ENCODE measurements around the gene TEX28.
A peak's percentile ranks its signal among the peaks of the same experiment; 100 is the strongest.
"Not testable (repeated sequence)": the region's sequence is repeated elsewhere in the genome, so short reads cannot be mapped to it uniquely, and the experiment has no call there.

TEX28 gene, protein sequence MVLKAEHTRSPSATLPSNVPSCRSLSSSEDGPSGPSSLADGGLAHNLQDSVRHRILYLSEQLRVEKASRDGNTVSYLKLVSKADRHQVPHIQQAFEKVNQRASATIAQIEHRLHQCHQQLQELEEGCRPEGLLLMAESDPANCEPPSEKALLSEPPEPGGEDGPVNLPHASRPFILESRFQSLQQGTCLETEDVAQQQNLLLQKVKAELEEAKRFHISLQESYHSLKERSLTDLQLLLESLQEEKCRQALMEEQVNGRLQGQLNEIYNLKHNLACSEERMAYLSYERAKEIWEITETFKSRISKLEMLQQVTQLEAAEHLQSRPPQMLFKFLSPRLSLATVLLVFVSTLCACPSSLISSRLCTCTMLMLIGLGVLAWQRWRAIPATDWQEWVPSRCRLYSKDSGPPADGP

GRCh38 chrX:154294791-154295574 is at the start of gene TEX28:
TEX28 (minus strand) TSS chrX:154295124; CDS start chrX:154292117, 3,007 bp downstream.
- DNase-seq (ENCODE audit: low read depth, low spot score) = no peak

GRCh38 chrX:154343620-154344019 is 48.7 kb upstream of the TEX28 start:
- DNase-seq (ENCODE audit: low read depth, low spot score) = not testable (repeated sequence)

GRCh38 chrX:154343063-154343462 is 48.1 kb upstream of the TEX28 start:
- not testable (repeated sequence) for DNase-seq (ENCODE audit: low read depth, low spot score)

DNA sequence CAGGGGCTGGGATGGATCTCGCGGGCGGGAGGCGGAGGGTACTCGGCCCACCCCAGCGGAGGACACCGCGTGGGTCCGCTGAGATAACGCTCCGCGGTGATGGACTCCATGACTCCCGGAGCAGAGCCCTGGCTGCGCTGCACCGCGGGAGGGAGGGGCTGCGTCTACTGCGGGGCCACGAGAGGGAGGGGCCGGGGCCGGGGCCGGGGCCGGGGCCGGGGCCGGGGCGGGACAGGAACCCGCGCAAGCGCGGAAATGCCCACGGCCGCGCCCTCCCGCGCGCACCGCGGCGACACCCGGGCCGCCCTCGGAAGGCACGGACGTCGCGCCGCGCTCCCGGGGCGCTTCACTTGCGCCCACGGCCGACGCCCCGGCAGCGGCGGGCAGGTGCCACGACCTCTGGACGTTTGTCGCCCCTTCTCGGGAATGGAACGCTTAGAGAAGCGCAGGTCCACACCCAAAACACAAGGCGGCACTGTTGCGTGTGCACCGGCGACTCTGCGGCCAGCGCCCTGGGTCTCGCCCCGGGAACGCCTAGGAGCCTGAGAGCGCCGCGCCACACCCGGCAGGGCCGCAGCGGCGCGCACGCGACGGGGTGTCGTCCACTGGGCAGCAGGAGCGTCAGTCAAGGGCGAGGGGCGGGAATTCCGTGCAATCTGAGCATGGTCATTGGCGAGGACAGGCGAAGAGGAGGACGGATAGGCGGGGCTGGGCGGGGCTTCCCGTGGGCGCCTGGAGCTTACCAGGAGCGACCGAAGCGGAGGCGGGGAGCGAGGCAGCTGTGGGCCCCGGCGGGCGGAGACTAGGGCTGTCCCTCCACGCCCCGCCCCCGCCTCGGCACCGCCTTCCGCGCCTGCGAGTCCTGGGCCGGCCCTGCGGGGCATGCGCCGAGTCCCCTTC is 46.7 kb upstream of the TEX28 start:
- DNase-seq (ENCODE audit: low read depth, low spot score) = not testable (repeated sequence)

GRCh38 chrX:154334496-154334895 is 39.6 kb upstream of the TEX28 start:
- no peak for DNase-seq (ENCODE audit: low read depth, low spot score)

GRCh38 chrX:154333837-154334271 is 38.9 kb upstream of the TEX28 start:
- no peak for DNase-seq (ENCODE audit: low read depth, low spot score)

GRCh38 chrX:154333116-154333515 is 38.2 kb upstream of the TEX28 start:
- DNase-seq (ENCODE audit: low read depth, low spot score) = no peak

GRCh38 chrX:154332561-154332960 is 37.6 kb upstream of the TEX28 start:
- DNase-seq (ENCODE audit: low read depth, low spot score) = no peak

DNA sequence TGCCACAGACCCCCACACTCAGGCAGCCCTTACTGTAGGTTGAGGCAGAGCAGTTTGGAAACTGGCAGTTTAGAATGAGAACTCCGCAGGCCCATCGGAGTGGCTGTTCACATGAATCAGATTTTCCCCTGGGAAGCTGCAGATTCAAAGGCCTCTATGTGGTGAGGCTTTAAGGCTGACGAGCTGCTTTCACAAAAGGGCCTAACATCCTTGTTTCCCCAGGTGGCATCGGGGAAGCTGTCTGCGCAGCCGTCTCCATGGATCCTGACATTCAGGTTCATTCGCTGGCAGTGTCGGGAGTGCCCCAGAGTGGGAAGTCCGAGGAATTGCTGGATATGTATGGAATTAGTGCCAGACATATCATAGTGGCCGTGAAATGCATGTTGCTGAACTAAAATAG is 34.4 kb upstream of the TEX28 start:
- no peak for DNase-seq (ENCODE audit: low read depth, low spot score)

DNA sequence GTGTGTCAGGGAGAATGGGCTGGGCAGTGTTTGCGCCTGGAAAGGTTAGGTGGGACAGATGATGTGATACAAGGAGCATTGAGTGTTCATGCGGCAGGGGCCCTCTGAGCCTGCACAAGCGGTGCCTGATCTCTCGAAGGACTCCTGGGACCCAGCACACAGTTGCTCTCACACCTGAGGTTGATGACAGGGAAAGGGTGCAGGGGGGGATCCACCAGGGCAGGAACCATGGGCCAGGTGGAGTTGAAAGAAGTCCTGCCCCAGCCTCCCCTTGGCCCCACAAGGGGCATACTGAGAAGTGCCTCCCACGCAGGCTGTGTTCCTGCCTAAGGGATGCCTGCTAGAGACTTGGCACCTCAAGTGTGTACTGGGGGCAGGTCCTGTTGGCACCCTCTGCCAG is 33.7 kb upstream of the TEX28 start:
- no peak for DNase-seq (ENCODE audit: low read depth, low spot score)

DNA sequence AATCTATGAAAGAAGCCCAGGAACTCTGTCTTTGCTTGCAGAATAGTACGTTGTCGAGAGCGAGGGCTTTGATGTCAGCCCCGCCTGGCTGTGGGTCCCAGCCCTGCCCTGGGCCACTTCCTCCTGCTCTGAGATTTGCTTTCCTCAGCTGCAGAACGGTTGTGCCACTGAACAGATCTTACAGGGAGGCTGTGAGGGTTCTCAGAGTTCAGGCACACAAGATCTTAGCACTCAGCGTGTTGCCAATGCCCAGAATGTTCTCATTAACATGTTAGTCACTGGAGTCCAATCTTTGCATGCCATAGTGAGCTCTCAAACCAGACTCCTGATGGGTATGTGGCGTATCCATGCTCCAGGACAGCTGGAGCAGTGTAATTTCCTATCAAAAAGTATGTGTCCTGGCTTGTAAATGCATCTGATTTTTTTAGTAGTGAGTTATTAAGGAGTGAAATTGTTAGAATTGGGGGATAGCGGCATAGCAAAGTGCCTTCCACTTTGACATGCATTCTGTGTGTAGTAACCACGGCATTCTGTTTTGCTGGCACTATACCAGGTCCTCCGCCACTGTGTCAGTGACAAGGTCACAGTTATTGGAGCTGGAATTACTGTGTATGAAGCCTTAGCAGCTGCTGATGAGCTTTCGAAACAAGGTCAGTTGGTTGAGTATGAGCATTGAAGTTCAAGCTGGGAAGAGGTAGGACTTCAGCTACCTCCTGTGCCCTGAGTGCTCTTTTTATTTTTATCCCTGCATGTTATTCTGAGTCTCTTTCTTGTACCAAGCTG is 32.3 kb upstream of the TEX28 start:
- DNase-seq (ENCODE audit: low read depth, low spot score) = no peak

DNA sequence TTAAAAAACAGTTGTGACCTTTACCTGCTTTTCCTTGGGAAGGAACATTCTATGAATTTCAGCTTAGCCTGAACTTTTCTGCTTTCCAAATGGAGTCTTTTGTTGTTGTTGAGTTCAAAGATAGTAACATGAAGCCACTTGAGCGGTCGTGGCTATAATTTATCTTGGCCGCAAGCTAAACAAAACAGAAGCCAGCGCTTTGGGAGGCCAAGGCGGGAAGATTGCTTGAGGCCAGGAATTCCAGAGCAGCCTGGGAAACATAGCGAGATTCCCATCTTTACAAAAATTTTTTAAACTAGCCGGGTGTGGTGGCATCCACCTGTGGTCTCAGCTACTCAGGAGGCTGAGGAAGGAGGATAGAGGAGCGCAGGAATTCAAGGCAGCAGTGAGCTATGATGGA is 30.6 kb upstream of the TEX28 start:
- peak; percentile 84 for DNase-seq (ENCODE audit: low read depth, low spot score)

DNA sequence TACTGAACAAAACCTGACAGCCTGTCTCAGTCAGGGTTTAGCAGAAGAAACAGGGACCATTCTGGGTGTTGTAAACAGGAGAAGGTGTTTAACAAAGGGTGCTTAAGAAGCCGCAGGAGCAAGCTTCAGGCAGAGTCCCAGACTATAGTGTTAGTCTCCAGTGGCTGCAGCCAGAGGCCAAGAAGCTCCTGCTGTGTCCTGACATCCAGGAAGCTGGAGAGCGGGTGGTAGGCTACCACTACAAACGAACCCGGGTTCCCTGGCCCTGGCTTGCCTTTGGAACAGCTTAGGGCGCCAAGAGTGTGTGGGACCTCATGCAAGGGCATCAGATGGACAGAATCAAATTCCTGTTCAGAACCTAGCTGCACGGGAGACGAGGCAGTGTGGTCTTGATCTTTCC is 28.6 kb upstream of the TEX28 start:
- peak; percentile 52 for DNase-seq (ENCODE audit: low read depth, low spot score)

- no peak for DNase-seq (ENCODE audit: low read depth, low spot score)
Measured at GRCh38 chrX:154322890-154323289, 28.0 kb upstream of the TEX28 start.

- no peak for DNase-seq (ENCODE audit: low read depth, low spot score)
Measured at GRCh38 chrX:154321594-154321993, 26.7 kb upstream of the TEX28 start.

DNA sequence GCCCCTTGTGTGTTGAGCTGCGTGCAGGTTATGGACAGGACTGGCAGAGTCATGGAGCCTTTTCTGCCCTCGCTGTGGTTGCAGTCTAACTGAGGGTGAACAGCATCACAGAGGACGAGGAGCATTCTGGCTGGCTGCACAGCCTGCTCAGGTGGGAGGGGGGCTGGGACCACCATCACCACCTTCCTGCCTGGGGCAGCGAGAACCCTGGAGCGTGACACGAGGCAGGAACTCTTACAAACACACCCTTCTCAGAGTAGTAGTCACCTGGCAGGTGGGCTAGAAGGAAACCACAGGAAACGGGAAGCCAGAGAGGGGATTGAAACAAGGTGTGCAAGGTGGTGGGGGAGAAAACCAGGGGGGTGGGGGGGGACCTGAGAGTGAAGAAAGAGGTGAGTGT is 26.2 kb upstream of the TEX28 start:
- DNase-seq (ENCODE audit: low read depth, low spot score) = no peak

DNA sequence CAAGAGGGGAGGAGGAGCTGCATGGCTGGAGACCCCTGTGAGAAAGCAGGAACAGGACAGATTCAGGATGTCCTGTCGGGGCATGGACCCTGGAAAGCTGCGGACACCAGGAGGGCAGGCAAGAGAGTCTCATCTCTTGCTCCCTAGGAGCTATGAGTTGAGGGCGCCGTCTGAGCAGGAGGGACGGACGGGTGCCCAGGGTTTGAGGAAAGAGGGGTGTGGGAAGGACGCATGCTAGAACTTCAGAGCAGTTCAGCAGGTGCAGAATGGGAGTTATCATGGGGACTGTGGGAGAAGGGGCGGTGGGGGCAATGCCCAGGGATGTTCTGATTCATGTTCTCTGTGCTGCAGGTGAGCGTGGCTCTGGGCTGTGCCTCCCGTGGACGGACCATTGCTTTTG is 25.5 kb upstream of the TEX28 start:
- DNase-seq (ENCODE audit: low read depth, low spot score) = no peak

DNA sequence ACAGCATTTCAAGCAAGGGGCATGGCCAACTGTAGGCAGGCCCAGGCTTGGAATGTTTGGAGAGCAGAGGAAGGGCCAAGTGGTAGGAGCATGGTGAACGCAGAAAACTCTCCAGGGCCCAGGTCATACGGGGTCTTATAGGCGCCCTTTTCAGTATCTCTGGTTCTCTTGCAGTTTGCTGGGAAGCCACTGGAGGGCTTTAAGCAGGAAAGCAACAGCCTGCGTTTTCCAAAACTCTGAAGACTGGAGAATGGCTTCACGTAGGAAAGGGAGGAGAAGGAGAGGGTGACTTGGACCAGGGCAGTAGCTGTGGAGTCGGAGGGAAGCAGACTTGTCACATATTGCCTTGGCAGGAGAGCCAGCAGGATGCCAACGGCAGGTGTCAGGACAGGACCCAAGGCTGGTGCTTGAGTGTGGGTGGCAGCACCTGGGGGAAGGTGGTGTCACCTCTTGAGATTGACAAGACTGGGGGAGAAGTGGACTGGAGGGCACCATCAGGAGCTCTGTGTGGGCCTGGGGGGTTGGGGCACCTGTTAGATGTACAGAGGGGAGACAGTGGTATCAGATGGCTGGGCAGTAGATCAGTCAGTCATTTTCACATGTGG is 22.6 kb upstream of the TEX28 start:
- peak; percentile 78 for DNase-seq (ENCODE audit: low read depth, low spot score)

- DNase-seq (ENCODE audit: low read depth, low spot score) = no peak
Measured at GRCh38 chrX:154315416-154315815, 20.5 kb upstream of the TEX28 start.

- DNase-seq (ENCODE audit: low read depth, low spot score) = no peak
Measured at GRCh38 chrX:154313147-154313546, 18.2 kb upstream of the TEX28 start.

DNA sequence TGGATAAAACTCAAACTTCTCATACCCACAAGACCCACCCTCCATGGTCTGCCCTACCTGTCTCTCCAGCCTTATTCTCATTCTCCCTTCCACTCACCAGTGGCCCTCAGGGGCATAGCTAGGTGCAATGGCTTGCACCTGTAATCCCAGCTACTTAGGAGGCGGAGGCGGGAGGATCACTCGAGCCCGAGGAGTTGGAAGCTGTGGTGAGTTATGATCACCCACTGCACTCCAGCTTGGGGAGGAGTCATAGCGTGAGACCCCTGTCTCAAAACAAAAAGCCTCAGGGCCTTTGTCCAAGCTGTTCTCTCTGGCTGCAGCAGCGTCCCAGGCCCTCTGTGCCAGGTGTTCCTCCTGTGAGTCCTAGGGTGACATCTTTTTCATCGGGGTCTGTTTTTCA is 17.2 kb upstream of the TEX28 start:
- no peak for DNase-seq (ENCODE audit: low read depth, low spot score)
